Mesangial cell (primary cell): ENCODE data around the gene SCYGR5. TPM values are rescaled to one million over a fixed set of nuclear protein-coding genes. Genes with fewer than 3 reads are reported as not detected.

Source experiments
- total RNA-seq: library from RNA; depleted of rRNA; stranded (reverse); fragments of >200 nt; gene quantifications from 2 replicates; pipeline ENCODE4 v1.2.3, GENCODE V29; 2015

SCYGR5 gene
- total RNA-seq: not detected in 2 replicates

GRCh38 chr2:227666631-227667170 lies at the start of gene SCYGR5:
Gene SCYGR5, plus strand, starts transcription at chr2:227666804. Its CDS starts 0 bp downstream, at chr2:227666804.

GRCh38 chr2:227617316-227618230 lies 49.0 kb upstream of the SCYGR5 start, which contains the start of gene SCYGR4:
Gene SCYGR4, plus strand, starts transcription at chr2:227617498. Its CDS starts 0 bp downstream, at chr2:227617498.

Other genes starting within 250 kb of the SCYGR5 start
- 51.8 and 84.2 TPM in 2 replicates for gene AGFG1, start 194.6 kb upstream of the SCYGR5 start, total RNA-seq
- gene SCYGR2, start 67.9 kb upstream of the SCYGR5 start, total RNA-seq: not detected in 2 replicates
- gene SCYGR3, start 52.0 kb upstream of the SCYGR5 start, total RNA-seq: not detected in 2 replicates
- gene SCYGR4, start 49.3 kb upstream of the SCYGR5 start, total RNA-seq: not detected in 2 replicates
- gene SLC19A3, start 51.2 kb downstream of the SCYGR5 start, total RNA-seq: 0.16 and 0.51 TPM in 2 replicates
- gene SCYGR6, start 58.0 kb downstream of the SCYGR5 start, total RNA-seq: not detected in 2 replicates
- not detected in 2 replicates for gene SCYGR7, start 61.5 kb downstream of the SCYGR5 start, total RNA-seq
- gene SCYGR8, start 79.1 kb downstream of the SCYGR5 start, total RNA-seq: not detected in 2 replicates
- 2.3 TPM in 1 of 2 replicates, not detected in the other for gene CCL20, start 147.0 kb downstream of the SCYGR5 start, total RNA-seq
- gene DAW1, start 204.8 kb downstream of the SCYGR5 start, total RNA-seq: 0.13 and 2.4 TPM in 2 replicates